Astrocyte (in vitro differentiated cells and primary cell): ENCODE results near the gene IL19.

Experiments used
- CTCF ChIP-seq: IDR thresholded peaks from 2 replicates; pipeline ENCODE4 v1.5.1; 2011; ENCODE audit warnings: low read depth, mild to moderate bottlenecking, inconsistent platforms, low read length, moderate library complexity; ENCODE audit not compliant: insufficient read depth
- EZH2 ChIP-seq: IDR thresholded peaks from 2 replicates; pipeline ENCODE4 v1.6.1; 2012; ENCODE audit warnings: mild to moderate bottlenecking, low read length, inconsistent platforms; ENCODE audit not compliant: insufficient read depth

DNA sequence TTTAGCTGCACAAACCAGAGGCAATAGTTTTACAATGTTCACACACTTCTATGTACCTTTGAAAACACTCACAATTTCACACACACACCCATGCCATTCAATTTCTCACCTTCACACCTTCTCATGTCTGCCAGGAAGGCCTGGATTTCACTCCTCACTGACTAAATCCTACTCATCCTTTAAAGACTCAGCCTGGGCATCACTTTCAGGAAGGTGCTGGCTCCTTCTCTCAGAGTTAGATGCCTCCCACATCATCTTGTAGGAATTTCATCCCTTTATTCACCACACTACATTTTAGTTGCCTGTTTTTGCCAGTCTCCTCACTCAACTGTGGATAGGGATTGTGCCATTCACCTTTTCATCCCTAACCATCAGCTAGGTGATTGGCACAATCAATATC is 97.1 kb downstream of the IL19 start:
- TF ChIP-seq CTCF (no peak), EZH2 (no peak)
